Measurements from ENCODE around the gene FGF22.

GRCh38 chr19:601310-601709 is 38.4 kb upstream of the FGF22 start:
- no peak for TF ChIP-seq CTCF (IDR thresholded peaks at IDR 0.05)
- no peak for TF ChIP-seq ZFX (IDR thresholded peaks at IDR 0.05; ENCODE audit: borderline replicate concordance)
